Vagina (tissue), 2 donors: ENCODE results near the gene UNC50.

Source experiments
- CTCF ChIP-seq, 3 experiments: fragments of 450-650 bp in 2 of 3; fragments of 200-600 bp in 1 of 3; sonication (generic) in 1 of 3; IDR thresholded peaks; one replicate each; pipeline ENCODE4 v1.5.1; 2017 to 2019; ENCODE audit warnings: antibody characterized with exemption in 3 of 3, mild to moderate bottlenecking in 2 of 3, moderate library complexity in 2 of 3
- POLR2A ChIP-seq, 2 donors: fragments of 450-650 bp; IDR thresholded peaks; one replicate each; pipeline ENCODE4 v1.6.1; 2017; ENCODE audit warnings: antibody characterized with exemption in 2 of 2, mild to moderate bottlenecking in 2 of 2, moderate library complexity in 2 of 2
- POLR2AphosphoS5 ChIP-seq, 2 donors: sonication (generic); formaldehyde crosslinking; IDR thresholded peaks; one replicate each; pipeline ENCODE4 v1.9.0; 2017; ENCODE audit warnings: antibody characterized with exemption in 2 of 2, mild to moderate bottlenecking in 2 of 2, low read depth in 1 of 2; ENCODE audit not compliant: insufficient read depth in 1 of 2

DNA sequence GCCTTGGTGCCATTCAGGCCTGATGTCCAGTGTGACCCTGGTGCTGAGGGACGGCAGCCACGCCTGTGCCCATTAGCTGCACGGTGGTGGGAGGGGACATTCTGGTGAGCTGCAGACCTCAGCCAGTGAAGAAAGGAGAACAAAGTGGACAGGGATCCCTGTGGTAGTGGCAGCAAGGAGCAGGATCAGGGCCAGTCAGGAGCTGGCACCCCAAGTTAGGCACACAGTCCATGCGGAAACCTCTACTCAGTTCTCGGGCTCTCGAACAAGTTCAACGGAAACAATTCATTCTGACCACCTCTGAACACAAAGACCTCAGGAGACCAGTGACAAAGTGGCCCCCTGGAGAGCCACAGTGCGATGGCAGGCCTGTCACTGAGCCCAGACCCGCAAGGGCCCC lies 30.2 kb upstream of the UNC50 start:
- TF ChIP-seq POLR2A (IDR thresholded peaks at IDR 0.05) (no peak), CTCF (IDR thresholded peaks at IDR 0.05) (no peak), POLR2AphosphoS5 (IDR thresholded peaks at IDR 0.05; ENCODE audit: insufficient read depth in 1 of 2, low read depth in 1 of 2) (no peak)
